ENCODE measurements around the gene ETAA1. TPM values are rescaled to one million over a fixed set of nuclear protein-coding genes. Genes with fewer than 3 reads are reported as not detected.

Gene ETAA1
- total RNA-seq, 1 experiment from 2014 or later, result 27.3 TPM

DNA sequence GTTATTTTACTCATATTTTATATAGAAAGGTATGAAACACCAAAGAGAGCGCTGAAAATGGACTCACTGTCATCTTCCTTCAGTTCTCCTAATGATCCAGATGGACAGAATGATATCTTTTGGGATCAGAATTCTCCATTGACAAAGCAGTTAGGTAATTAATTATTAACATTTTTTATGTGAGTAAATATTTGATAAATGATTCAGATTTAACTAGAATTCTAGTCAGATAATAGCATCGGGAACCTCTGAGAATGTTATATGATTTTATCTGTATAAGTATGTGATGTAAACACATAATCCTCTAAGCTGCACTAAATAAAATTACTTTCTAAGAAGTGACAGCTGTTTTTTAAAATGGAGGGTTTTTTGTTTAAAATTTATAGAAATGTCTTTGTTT, 2.0 kb downstream of the ETAA1 start (continued):
- TF ChIP-seq, protein P1, sequence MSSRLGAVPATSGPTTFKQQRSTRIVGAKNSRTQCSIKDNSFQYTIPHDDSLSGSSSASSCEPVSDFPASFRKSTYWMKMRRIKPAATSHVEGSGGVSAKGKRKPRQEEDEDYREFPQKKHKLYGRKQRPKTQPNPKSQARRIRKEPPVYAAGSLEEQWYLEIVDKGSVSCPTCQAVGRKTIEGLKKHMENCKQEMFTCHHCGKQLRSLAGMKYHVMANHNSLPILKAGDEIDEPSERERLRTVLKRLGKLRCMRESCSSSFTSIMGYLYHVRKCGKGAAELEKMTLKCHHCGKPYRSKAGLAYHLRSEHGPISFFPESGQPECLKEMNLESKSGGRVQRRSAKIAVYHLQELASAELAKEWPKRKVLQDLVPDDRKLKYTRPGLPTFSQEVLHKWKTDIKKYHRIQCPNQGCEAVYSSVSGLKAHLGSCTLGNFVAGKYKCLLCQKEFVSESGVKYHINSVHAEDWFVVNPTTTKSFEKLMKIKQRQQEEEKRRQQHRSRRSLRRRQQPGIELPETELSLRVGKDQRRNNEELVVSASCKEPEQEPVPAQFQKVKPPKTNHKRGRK (CRISPR knock-in tag; IDR thresholded peaks at IDR 0.05; ENCODE audit: borderline replicate concordance), result no peak
- TF ChIP-seq ZNF416 (CRISPR knock-in tag; IDR thresholded peaks at IDR 0.05), result no peak
- TF ChIP-seq, protein P2, sequence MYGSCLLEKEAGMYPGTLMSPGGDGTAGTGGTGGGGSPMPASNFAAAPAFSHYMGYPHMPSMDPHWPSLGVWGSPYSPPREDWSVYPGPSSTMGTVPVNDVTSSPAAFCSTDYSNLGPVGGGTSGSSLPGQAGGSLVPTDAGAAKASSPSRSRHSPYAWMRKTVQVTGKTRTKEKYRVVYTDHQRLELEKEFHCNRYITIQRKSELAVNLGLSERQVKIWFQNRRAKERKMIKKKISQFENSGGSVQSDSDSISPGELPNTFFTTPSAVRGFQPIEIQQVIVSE (CRISPR knock-in tag; IDR thresholded peaks at IDR 0.05; ENCODE audit: borderline replicate concordance), result no peak

DNA sequence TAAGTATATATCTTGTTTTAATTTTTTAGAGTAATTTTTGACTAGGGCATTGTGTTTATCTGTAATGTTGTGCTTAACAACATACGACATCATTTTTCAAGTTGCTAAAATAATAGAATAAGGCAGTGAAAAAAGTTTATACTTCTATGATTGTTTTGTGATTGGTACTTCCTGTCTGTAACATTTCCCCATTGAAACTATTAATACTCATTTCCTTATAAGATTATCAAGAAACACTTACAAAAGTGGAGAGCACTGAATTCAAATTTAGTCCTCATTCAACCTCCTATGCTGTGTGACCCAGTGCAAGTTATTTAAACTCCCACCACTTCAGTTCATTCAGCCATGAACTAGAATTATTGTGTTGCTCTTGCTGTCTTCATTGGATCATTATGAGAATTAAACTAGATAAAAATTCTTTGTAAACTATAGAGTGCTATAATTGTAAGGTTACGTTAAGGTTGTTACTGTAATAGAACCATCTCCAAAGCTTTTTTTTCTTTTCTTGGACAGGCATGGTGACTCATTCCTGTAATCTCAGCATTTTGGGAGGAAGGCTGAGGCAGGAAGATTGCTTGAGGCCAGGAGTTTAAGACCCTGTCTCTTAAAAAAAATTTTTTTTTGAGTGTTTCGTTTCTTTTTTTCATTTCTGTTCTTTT, 2.8 kb downstream of the ETAA1 start:
- Mint-ChIP-seq H3K36me3 (peaks cover 38% of the 10 kb centered on the region), H3K4me3 (peak overlapping the region; percentile 27; the same call in 1 of the 2 replicates), H3K27ac (peak overlapping the region; percentile 60; the same call in 1 of the 2 replicates), H3K27me3 (ENCODE audit: low read depth) (no peaks in the 10 kb centered on the region), H3K9me3 (no peaks in the 10 kb centered on the region), H3K4me1 (peaks cover 16% of the 10 kb centered on the region; the same call in 1 of the 2 replicates)
- ATAC-seq, result no peak
- no peak for TF ChIP-seq OVOL2 (CRISPR knock-in tag; IDR thresholded peaks at IDR 0.05; ENCODE audit: borderline replicate concordance)
- no peak for DNase-seq (ENCODE audit: low spot score)
- ChIA-PET POLR2A (no interaction called here), CTCF (no interaction called here)

DNA sequence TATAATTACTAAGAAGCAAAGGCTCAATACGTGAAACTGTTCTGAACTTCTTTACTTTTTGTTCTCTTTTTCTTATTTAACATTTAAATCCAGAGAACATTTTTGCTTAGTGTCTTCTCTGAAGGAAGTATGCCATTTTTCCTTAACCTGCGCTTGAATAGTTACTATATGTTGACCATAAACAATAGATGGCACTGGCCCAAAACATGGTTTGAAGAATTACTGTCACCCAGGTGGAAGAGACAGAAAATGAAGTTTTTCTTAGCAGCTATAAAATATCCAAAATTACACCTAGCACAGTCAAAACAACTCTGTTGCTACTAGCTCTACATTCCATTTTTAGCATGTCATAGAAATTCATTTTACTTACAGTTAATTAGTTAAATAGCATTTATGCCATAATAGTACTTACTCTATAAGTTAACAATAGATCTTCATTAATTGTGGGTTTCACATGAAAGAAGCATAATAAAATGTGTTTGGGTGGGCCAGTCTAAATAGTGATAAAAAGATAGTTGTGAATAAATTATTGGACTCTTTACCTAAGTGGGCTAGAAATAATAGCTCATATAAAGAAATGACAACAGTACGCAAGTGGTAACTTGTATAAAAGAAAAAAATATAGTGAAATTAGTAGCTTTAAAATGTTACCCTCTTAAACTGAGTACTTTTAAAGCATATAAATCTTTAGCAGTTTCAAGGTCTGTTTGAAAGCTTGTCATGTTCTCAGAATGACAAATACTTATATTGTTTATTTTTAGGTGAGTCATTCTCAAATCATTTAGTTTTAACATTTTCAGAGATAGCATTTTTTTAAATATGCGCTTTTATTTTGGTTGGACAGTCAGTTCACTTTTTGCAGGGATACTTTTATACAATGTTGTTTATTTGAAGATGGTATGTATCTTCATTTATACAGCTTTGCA, 3.7 kb downstream of the ETAA1 start:
- Mint-ChIP-seq H3K9me3 (no peaks in the 10 kb centered on the region), H3K27ac (no peak overlapping the region), H3K4me3 (no peak overlapping the region), H3K36me3 (peaks cover 42% of the 10 kb centered on the region), H3K4me1 (peaks cover 18% of the 10 kb centered on the region), H3K27me3 (ENCODE audit: low read depth) (no peaks in the 10 kb centered on the region)
- TF ChIP-seq MYBL2 (CRISPR knock-in tag; IDR thresholded peaks at IDR 0.05), result no peak
- ATAC-seq (no peak), DNase-seq (ENCODE audit: low spot score) (no peak)
- POLR2A ChIA-PET, result no interaction called here
- CTCF ChIA-PET, result no interaction called here

DNA sequence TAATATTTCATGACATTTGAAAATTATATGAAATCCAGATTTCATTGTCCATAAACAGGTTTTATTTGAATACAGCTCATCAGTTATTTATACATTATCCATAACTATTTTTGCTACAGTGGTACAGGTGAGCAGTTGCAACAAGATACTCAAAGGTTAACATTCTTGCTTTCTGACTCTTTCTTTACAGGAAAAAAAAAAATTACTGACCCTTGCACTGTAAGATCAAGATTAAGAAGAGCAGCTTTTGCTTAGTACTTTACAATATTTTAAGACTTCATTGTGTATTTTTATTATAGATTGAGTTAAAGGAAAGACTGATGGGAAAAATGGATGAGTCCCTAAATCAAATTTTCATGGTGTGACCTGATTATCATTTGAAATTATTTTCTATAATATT, 11.2 kb downstream of the ETAA1 start:
- Mint-ChIP-seq H3K27me3 (ENCODE audit: low read depth) (no peaks in the 10 kb centered on the region), H3K27ac (no peak overlapping the region)
- TF ChIP-seq MXD4 (CRISPR knock-in tag; IDR thresholded peaks at IDR 0.05; ENCODE audit: borderline replicate concordance) (no peak), NFYB (CRISPR knock-in tag; conservative IDR thresholded peaks at IDR 0.05; ENCODE audit: low read depth) (no peak), GTF2I (CRISPR knock-in tag; conservative IDR thresholded peaks at IDR 0.05) (no peak), KAT7 (CRISPR knock-in tag; IDR thresholded peaks at IDR 0.05; ENCODE audit: borderline replicate concordance) (no peak), ZNF671 (CRISPR knock-in tag; IDR thresholded peaks at IDR 0.05) (no peak), CREB1 (CRISPR knock-in tag; IDR thresholded peaks at IDR 0.05) (no peak), ATF1 (CRISPR knock-in tag; IDR thresholded peaks at IDR 0.05) (no peak), NFATC4 (CRISPR knock-in tag; IDR thresholded peaks at IDR 0.05) (no peak), RORB (CRISPR knock-in tag; IDR thresholded peaks at IDR 0.05) (no peak)
- TF ChIP-seq, protein P3, sequence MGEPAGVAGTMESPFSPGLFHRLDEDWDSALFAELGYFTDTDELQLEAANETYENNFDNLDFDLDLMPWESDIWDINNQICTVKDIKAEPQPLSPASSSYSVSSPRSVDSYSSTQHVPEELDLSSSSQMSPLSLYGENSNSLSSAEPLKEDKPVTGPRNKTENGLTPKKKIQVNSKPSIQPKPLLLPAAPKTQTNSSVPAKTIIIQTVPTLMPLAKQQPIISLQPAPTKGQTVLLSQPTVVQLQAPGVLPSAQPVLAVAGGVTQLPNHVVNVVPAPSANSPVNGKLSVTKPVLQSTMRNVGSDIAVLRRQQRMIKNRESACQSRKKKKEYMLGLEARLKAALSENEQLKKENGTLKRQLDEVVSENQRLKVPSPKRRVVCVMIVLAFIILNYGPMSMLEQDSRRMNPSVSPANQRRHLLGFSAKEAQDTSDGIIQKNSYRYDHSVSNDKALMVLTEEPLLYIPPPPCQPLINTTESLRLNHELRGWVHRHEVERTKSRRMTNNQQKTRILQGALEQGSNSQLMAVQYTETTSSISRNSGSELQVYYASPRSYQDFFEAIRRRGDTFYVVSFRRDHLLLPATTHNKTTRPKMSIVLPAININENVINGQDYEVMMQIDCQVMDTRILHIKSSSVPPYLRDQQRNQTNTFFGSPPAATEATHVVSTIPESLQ (CRISPR knock-in tag; IDR thresholded peaks at IDR 0.05), result no peak
- TF ChIP-seq, protein P4, sequence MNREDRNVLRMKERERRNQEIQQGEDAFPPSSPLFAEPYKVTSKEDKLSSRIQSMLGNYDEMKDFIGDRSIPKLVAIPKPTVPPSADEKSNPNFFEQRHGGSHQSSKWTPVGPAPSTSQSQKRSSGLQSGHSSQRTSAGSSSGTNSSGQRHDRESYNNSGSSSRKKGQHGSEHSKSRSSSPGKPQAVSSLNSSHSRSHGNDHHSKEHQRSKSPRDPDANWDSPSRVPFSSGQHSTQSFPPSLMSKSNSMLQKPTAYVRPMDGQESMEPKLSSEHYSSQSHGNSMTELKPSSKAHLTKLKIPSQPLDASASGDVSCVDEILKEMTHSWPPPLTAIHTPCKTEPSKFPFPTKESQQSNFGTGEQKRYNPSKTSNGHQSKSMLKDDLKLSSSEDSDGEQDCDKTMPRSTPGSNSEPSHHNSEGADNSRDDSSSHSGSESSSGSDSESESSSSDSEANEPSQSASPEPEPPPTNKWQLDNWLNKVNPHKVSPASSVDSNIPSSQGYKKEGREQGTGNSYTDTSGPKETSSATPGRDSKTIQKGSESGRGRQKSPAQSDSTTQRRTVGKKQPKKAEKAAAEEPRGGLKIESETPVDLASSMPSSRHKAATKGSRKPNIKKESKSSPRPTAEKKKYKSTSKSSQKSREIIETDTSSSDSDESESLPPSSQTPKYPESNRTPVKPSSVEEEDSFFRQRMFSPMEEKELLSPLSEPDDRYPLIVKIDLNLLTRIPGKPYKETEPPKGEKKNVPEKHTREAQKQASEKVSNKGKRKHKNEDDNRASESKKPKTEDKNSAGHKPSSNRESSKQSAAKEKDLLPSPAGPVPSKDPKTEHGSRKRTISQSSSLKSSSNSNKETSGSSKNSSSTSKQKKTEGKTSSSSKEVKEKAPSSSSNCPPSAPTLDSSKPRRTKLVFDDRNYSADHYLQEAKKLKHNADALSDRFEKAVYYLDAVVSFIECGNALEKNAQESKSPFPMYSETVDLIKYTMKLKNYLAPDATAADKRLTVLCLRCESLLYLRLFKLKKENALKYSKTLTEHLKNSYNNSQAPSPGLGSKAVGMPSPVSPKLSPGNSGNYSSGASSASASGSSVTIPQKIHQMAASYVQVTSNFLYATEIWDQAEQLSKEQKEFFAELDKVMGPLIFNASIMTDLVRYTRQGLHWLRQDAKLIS (CRISPR knock-in tag; IDR thresholded peaks at IDR 0.05; ENCODE audit: borderline replicate concordance), result no peak
- TF ChIP-seq, protein P5, sequence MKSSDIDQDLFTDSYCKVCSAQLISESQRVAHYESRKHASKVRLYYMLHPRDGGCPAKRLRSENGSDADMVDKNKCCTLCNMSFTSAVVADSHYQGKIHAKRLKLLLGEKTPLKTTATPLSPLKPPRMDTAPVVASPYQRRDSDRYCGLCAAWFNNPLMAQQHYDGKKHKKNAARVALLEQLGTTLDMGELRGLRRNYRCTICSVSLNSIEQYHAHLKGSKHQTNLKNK (CRISPR knock-in tag; IDR thresholded peaks at IDR 0.05), result no peak
- TF ChIP-seq, protein P6, sequence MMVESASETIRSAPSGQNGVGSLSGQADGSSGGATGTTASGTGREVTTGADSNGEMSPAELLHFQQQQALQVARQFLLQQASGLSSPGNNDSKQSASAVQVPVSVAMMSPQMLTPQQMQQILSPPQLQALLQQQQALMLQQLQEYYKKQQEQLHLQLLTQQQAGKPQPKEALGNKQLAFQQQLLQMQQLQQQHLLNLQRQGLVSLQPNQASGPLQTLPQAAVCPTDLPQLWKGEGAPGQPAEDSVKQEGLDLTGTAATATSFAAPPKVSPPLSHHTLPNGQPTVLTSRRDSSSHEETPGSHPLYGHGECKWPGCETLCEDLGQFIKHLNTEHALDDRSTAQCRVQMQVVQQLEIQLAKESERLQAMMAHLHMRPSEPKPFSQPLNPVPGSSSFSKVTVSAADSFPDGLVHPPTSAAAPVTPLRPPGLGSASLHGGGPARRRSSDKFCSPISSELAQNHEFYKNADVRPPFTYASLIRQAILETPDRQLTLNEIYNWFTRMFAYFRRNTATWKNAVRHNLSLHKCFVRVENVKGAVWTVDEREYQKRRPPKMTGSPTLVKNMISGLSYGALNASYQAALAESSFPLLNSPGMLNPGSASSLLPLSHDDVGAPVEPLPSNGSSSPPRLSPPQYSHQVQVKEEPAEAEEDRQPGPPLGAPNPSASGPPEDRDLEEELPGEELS (CRISPR knock-in tag; IDR thresholded peaks at IDR 0.05), result no peak

More for the DNA sequence above, 11.2 kb downstream of the ETAA1 start:
- H3K4me3 Mint-ChIP-seq, result no peak overlapping the region
- CTCF ChIA-PET, result no interaction called here
- no peaks in the 10 kb centered on the region for H3K9me3 Mint-ChIP-seq
- ATAC-seq, result no peak
- no peak for DNase-seq (ENCODE audit: low spot score)
- peaks cover 6% of the 10 kb centered on the region for H3K4me1 Mint-ChIP-seq
- H3K36me3 Mint-ChIP-seq, result peaks cover 36% of the 10 kb centered on the region
- POLR2A ChIA-PET, result no interaction called here

Data from WTC11 (cell line).